GM13976 (cell line): Measurements from ENCODE around the gene TXNDC9.
"Not testable (repeated sequence)": the region's sequence is repeated elsewhere in the genome, so short reads cannot be mapped to it uniquely, and the experiment has no call there.

Experiments used
- DNase-seq: peaks from one replicate; pipeline ENCODE4 v3.0.0; 2012; ENCODE audit warnings: low spot score
- CTCF ChIP-seq: IDR thresholded peaks from 2 replicates; pipeline ENCODE4 v1.5.1; 2012; ENCODE audit warnings: borderline replicate concordance, mild to moderate bottlenecking; ENCODE audit not compliant: insufficient read depth; ENCODE audit errors: extremely low read depth, missing control alignments, control extremely low read depth
- in situ Hi-C: fragments of 300-500 bp; cut with MboI; formaldehyde crosslinking; loops from one replicate; pipeline ENCODE4 v1.12.0; 2022; ENCODE audit warnings: low sequenced_read_pairs, mixed read lengths, inconsistent platforms; ENCODE audit not compliant: unreplicated experiment

TXNDC9 gene

GRCh38 chr2:99336804-99337112 is 625 bp upstream of the TXNDC9 start:
- no peak for DNase-seq
- TF ChIP-seq CTCF: no peak
- in situ Hi-C loops: no loop called here

- no peak for DNase-seq
- in situ Hi-C loops: no loop called here
- no peak for TF ChIP-seq CTCF
These were observed 10.7 kb downstream of the TXNDC9 start for GRCh38 chr2:99325384-99325783.

GRCh38 chr2:99317873-99318200 is 18.3 kb downstream of the TXNDC9 start:
- DNase-seq, in situ Hi-C loops: not testable (repeated sequence)

GRCh38 chr2:99317161-99317872 is 18.8 kb downstream of the TXNDC9 start:
- TF ChIP-seq CTCF: no peak
- DNase-seq: no peak
- in situ Hi-C loops: no loop called here

DNA sequence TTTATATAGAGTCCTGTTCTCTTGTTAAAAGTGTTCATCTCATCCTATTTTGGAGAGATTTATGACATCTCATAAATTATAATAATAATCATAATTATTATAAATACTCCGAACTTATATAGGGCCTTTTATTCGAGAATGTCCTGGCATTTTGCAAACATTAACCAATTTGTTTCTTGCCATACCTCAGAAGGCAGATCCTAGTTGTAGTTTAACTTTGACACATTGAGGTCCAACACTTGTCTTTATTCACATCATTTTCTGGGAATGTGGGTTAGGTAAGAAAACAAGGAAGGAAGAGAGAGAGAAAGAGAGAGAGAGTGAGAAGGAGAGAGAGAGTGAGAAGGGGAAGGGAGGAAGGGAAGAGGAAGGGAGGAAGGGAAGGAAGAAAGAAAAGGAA is 35.0 kb downstream of the TXNDC9 start, which contains the start of gene LYG1:
Gene LYG1 (minus strand): TSS at position 101 of the 400 bp plus-strand sequence. CDS start 5,527 bp downstream, outside the sequence.
- in situ Hi-C loops, DNase-seq: not testable (repeated sequence)

- in situ Hi-C loops: no loop called here
- TF ChIP-seq CTCF: no peak
These were observed 36.6 kb downstream of the TXNDC9 start for GRCh38 chr2:99299580-99299979.

DNA sequence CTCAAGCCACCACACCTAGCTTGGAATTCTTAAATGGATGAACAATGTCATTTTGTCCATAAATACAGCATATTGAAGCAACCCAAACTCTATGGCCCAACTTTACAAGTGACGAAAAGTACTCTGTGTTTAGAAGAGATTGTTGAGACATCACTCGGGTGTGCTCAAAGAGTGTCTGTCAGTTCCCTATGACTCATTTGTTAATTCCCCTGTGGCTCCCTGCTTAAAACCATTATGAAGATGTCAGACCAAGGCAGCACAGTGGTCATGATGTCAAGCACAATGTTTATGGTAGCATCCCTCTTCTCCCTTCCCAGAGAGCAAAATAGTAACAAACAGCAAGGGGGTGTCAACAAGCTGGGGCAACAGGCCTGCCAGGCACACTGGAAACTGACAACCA is 38.1 kb downstream of the TXNDC9 start:
- in situ Hi-C loops: no loop called here
- DNase-seq: no peak
- TF ChIP-seq CTCF: no peak

More at GRCh38 chr2:99299580-99299979, 36.6 kb downstream of the TXNDC9 start:
- no peak for DNase-seq

- TF ChIP-seq CTCF: no peak
- in situ Hi-C loops: no loop called here
These were observed 50.6 kb downstream of the TXNDC9 start for GRCh38 chr2:99285526-99285925.

More at GRCh38 chr2:99285526-99285925, 50.6 kb downstream of the TXNDC9 start:
- no peak for DNase-seq
